Neural cell (in vitro differentiated cells): ENCODE results near the gene TEX14. TPM values are rescaled to one million over a fixed set of nuclear protein-coding genes. Genes with fewer than 3 reads are reported as not detected.

Experiments used
- H2AFZ ChIP-seq: fragments of 200-600, 300-800 bp; sonication (generic), shearing (Covaris generic); 2 replicates; pipeline ENCODE4 v1.6.0; 2014; ENCODE audit warnings: low read depth, mild to moderate bottlenecking, antibody characterized with exemption, low read length, moderate library complexity
- H3F3A ChIP-seq: fragments of 200-600 bp; shearing (Covaris generic); 2 replicates; pipeline ENCODE4 v1.6.1; 2016; ENCODE audit warnings: mild to moderate bottlenecking, moderate library complexity, mixed read lengths, antibody characterized with exemption, low read length; ENCODE audit not compliant: insufficient read depth, poor library complexity, severe bottlenecking
- H3K27ac ChIP-seq: fragments of 200-600, 300-800 bp; sonication (generic), shearing (Covaris generic); 2 replicates; pipeline ENCODE4 v1.5.1; 2014; ENCODE audit warnings: mild to moderate bottlenecking, low read length, moderate library complexity
- H3K27me3 ChIP-seq: fragments of 300-800, 200-600 bp; sonication (generic), shearing (Covaris generic); 2 replicates; pipeline ENCODE4 v1.6.0; 2014; ENCODE audit warnings: mild to moderate bottlenecking, low read depth, low read length, moderate library complexity; ENCODE audit not compliant: insufficient read depth
- H3K36me3 ChIP-seq: fragments of 300-800, 200-600 bp; sonication (generic), shearing (Covaris generic); 2 replicates; pipeline ENCODE4 v1.5.1; 2014; ENCODE audit warnings: mild to moderate bottlenecking, antibody characterized with exemption, low read length, moderate library complexity; ENCODE audit not compliant: insufficient read depth
- H3K4me2 ChIP-seq: fragments of 300-800, 200-600 bp; sonication (generic), shearing (Covaris generic); 2 replicates; pipeline ENCODE4 v1.6.0; 2014; ENCODE audit warnings: mild to moderate bottlenecking, low read length
- H3K4me3 ChIP-seq: fragments of 300-800, 200-600 bp; sonication (generic), shearing (Covaris generic); 2 replicates; pipeline ENCODE4 v1.5.1; 2014; ENCODE audit warnings: mild to moderate bottlenecking, low read length, moderate library complexity
- H3K79me2 ChIP-seq: fragments of 200-600 bp; shearing (Covaris generic); replicated peaks from 2 replicates; pipeline ENCODE4 v1.6.0; 2014; ENCODE audit warnings: mild to moderate bottlenecking, low read length, moderate library complexity; ENCODE audit not compliant: insufficient read depth
- H3K9ac ChIP-seq: fragments of 300-800, 200-600 bp; sonication (generic), shearing (Covaris generic); 2 replicates; pipeline ENCODE4 v1.6.1; 2016; ENCODE audit warnings: mild to moderate bottlenecking, low read length, mixed read lengths
- H3K9me2 ChIP-seq: fragments of 200-600 bp; shearing (Covaris generic); 2 replicates; pipeline ENCODE4 v1.6.1; 2016; ENCODE audit warnings: mild to moderate bottlenecking, low read length, mixed read lengths; ENCODE audit not compliant: insufficient read depth
- H3K9me3 ChIP-seq: fragments of 200-600, 300-800 bp; sonication (generic), shearing (Covaris generic); 2 replicates; pipeline ENCODE4 v1.6.1; 2016; ENCODE audit warnings: mild to moderate bottlenecking, mixed run types, low read length, moderate library complexity, mixed read lengths
- H4K20me1 ChIP-seq: fragments of 200-600 bp; shearing (Covaris generic); 2 replicates; pipeline ENCODE4 v1.6.1; 2016; ENCODE audit warnings: mild to moderate bottlenecking, mixed run types; ENCODE audit not compliant: insufficient read depth
- CTCF ChIP-seq: fragments of 450-650 bp; IDR thresholded peaks from 2 replicates; pipeline ENCODE4 v1.5.1; 2014; ENCODE audit warnings: antibody characterized with exemption, mild to moderate bottlenecking, moderate library complexity; ENCODE audit not compliant: poor library complexity, severe bottlenecking
- EP300 ChIP-seq: fragments of 450-650 bp; conservative IDR thresholded peaks from 2 replicates; pipeline ENCODE4 v1.6.1; 2014; ENCODE audit warnings: antibody characterized with exemption, mild to moderate bottlenecking, moderate library complexity; ENCODE audit not compliant: poor library complexity, severe bottlenecking
- EZH2 ChIP-seq: fragments of 200-600, 300-800 bp; shearing (Covaris generic), sonication (generic); IDR thresholded peaks from 2 replicates; pipeline ENCODE4 v1.6.1; 2014; ENCODE audit warnings: antibody characterized with exemption, low read length, borderline replicate concordance, mild to moderate bottlenecking; ENCODE audit not compliant: insufficient read depth, poor library complexity, severe bottlenecking
- MXI1 ChIP-seq: fragments of 450-650 bp; conservative IDR thresholded peaks from 2 replicates; pipeline ENCODE4 v1.6.1; 2014; ENCODE audit warnings: antibody characterized with exemption, mild to moderate bottlenecking; ENCODE audit not compliant: poor library complexity, severe bottlenecking
- POLR2AphosphoS5 ChIP-seq: IDR thresholded peaks from 2 replicates; pipeline ENCODE4 v1.6.1; 2012
- RAD21 ChIP-seq: fragments of 450-650 bp; conservative IDR thresholded peaks from 2 replicates; pipeline ENCODE4 v1.6.1; 2014; ENCODE audit warnings: antibody characterized with exemption, mild to moderate bottlenecking, moderate library complexity
- SMC3 ChIP-seq: fragments of 450-650 bp; conservative IDR thresholded peaks from 2 replicates; pipeline ENCODE4 v1.6.1; 2014; ENCODE audit warnings: antibody characterized with exemption, mild to moderate bottlenecking, moderate library complexity; ENCODE audit not compliant: poor library complexity
- TAF1 ChIP-seq: IDR thresholded peaks from 2 replicates; pipeline ENCODE4 v1.6.1; 2012; ENCODE audit warnings: low read depth
- polyA plus RNA-seq: library from polyadenylated mRNA; depleted of rRNA; stranded (reverse); fragments of >200 nt; gene quantifications from 2 replicates; pipeline ENCODE4 v1.2.3, GENCODE V29; 2014
- TF ChIP-seq, protein P1 (sequence below): IDR thresholded peaks from 2 replicates; pipeline ENCODE4 v1.6.1; 2012; ENCODE audit warnings: borderline replicate concordance

TEX14 gene
- polyA plus RNA-seq, 1 donor from 2014 or later = 1.4 TPM

DNA sequence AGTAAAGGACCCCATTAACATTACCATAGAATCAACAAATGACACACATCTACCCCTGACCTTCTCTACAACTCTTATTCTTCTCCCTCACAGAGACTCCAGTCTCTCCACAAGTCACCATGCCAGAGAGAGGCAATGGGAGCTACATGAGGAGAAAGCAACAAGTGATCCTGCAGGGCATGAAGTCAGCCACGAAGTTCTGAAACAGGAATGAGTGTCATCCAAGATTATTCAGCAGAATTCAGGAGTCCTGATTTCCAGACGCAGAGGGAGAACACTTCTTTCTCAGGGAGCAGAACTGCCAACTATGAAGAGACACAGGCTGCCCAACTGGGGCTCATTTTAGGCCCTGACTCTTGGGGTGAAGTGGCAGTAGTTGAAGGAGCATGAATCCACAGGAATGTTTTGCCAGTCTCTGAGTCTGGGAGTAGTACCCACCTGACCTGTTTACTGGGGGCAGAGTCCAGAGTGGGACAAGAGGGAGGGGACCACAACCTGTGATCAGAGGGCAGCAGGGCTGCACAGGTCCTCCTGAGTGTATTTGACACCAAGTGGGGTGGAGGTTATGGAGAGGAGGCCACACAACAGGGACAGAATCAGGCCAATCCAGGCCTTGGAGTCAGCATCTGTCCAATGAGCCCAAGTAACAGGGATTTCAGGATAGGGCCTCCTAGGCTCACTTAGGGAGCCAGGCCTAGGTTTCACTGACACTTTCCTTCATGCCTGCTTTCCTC is 175.0 kb downstream of the TEX14 start:
- peak overlapping the region; percentile 91 for H3K4me2 ChIP-seq
- peak overlapping the region; percentile 54 for H2AFZ ChIP-seq
- H3K4me3 ChIP-seq = peak overlapping the region; percentile 93
- H3K27ac ChIP-seq = peak overlapping the region; percentile 82
- peaks cover 38% of the 10 kb centered on the region for H3K79me2 ChIP-seq
- no peaks in the 10 kb centered on the region for H3F3A ChIP-seq
- no peaks in the 10 kb centered on the region for H3K27me3 ChIP-seq
- TF ChIP-seq MXI1 (no peak), POLR2AphosphoS5 (no peak), CTCF (no peak), TAF1 (no peak), SMC3 (no peak), EP300 (no peak), EZH2 (no peak), RAD21 (no peak)
- TF ChIP-seq, protein P1, sequence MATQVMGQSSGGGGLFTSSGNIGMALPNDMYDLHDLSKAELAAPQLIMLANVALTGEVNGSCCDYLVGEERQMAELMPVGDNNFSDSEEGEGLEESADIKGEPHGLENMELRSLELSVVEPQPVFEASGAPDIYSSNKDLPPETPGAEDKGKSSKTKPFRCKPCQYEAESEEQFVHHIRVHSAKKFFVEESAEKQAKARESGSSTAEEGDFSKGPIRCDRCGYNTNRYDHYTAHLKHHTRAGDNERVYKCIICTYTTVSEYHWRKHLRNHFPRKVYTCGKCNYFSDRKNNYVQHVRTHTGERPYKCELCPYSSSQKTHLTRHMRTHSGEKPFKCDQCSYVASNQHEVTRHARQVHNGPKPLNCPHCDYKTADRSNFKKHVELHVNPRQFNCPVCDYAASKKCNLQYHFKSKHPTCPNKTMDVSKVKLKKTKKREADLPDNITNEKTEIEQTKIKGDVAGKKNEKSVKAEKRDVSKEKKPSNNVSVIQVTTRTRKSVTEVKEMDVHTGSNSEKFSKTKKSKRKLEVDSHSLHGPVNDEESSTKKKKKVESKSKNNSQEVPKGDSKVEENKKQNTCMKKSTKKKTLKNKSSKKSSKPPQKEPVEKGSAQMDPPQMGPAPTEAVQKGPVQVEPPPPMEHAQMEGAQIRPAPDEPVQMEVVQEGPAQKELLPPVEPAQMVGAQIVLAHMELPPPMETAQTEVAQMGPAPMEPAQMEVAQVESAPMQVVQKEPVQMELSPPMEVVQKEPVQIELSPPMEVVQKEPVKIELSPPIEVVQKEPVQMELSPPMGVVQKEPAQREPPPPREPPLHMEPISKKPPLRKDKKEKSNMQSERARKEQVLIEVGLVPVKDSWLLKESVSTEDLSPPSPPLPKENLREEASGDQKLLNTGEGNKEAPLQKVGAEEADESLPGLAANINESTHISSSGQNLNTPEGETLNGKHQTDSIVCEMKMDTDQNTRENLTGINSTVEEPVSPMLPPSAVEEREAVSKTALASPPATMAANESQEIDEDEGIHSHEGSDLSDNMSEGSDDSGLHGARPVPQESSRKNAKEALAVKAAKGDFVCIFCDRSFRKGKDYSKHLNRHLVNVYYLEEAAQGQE = no peak
- no peaks in the 10 kb centered on the region for H3K36me3 ChIP-seq
- H3K9ac ChIP-seq = peak overlapping the region; percentile 89
- no peaks in the 10 kb centered on the region for H3K9me3 ChIP-seq
- H4K20me1 ChIP-seq = no peaks in the 10 kb centered on the region
- H3K9me2 ChIP-seq = no peaks in the 10 kb centered on the region

- Histone ChIP-seq H3K27me3 (no peaks in the 10 kb centered on the region), H3K79me2 (peaks cover 50% of the 10 kb centered on the region), H3K27ac (no peak overlapping the region), H4K20me1 (no peaks in the 10 kb centered on the region), H3K9ac (peak overlapping the region; percentile 93), H3K36me3 (peaks cover 9% of the 10 kb centered on the region), H3K9me2 (no peaks in the 10 kb centered on the region), H3K4me2 (peak overlapping the region; percentile 76), H2AFZ (no peak overlapping the region), H3F3A (no peaks in the 10 kb centered on the region), H3K4me3 (peak overlapping the region; percentile 99), H3K9me3 (no peaks in the 10 kb centered on the region)
- no peak for TF ChIP-seq RAD21
- no peak for TF ChIP-seq EP300
- TF ChIP-seq POLR2AphosphoS5 = no peak
- TF ChIP-seq SMC3 = no peak
- TF ChIP-seq, protein P1 = no peak
- no peak for TF ChIP-seq MXI1
- no peak for TF ChIP-seq TAF1
- no peak for TF ChIP-seq EZH2
- no peak for TF ChIP-seq CTCF
Observed at GRCh38 chr17:58515286-58515685, 176.6 kb downstream of the TEX14 start.
